Tibial artery (tissue), 4 donors: ENCODE data around the gene NOS2.

Source experiments
- DNase-seq, 2 donors: peaks; one replicate each; pipeline ENCODE4 v3.0.0-alpha.2; 2019
- H3K27ac ChIP-seq, 2 donors: fragments of 200-600 bp; sonication (generic) in 1 of 2; 1 replicate in 1 of 2; 2 replicates in 1 of 2; pipeline ENCODE4 v1.5.1; 2018 to 2019; ENCODE audit warnings: mild to moderate bottlenecking in 1 of 2
- H3K27me3 ChIP-seq, 2 donors: fragments of 200-600 bp; sonication (generic) in 1 of 2; one replicate each; pipeline versions ENCODE4 v1.5.1 to v1.6.0; 2016 to 2019
- H3K36me3 ChIP-seq, 3 donors: fragments of 200-600 bp; sonication (generic) in 2 of 3; one replicate each; pipeline ENCODE4 v1.5.1; 2016 to 2019; ENCODE audit warnings: mild to moderate bottlenecking in 2 of 3
- H3K4me1 ChIP-seq, 4 donors: fragments of 200-600 bp; sonication (generic) in 2 of 4; 1 replicate in 3 of 4; 2 replicates in 1 of 4; pipeline ENCODE4 v1.5.1; 2016 to 2019
- H3K4me3 ChIP-seq, 2 donors: fragments of 200-600 bp; sonication (generic) in 1 of 2; 1 replicate in 1 of 2; 2 replicates in 1 of 2; pipeline ENCODE4 v1.5.1; 2018 to 2019; ENCODE audit warnings: mild to moderate bottlenecking in 2 of 2
- H3K9me3 ChIP-seq, 3 donors: fragments of 200-600 bp; sonication (generic) in 1 of 3; one replicate each; pipeline ENCODE4 v1.5.1; 2016 to 2019
- intact Hi-C: fragments of 100-400 bp; cut with DNase I; formaldehyde crosslinking; loops from one replicate; pipeline ENCODE4 v1.15.0; 2023; ENCODE audit warnings: low total_unique reads
- TF ChIP-seq, protein P1 (sequence below), 2 experiments: fragments of 200-600 bp in 1 of 2; fragments of 450-650 bp in 1 of 2; IDR thresholded peaks; one replicate each; pipeline ENCODE4 v1.5.1; 2017 to 2019; ENCODE audit warnings: antibody characterized with exemption in 2 of 2, mild to moderate bottlenecking in 1 of 2, moderate library complexity in 1 of 2

The NOS2 gene

DNA sequence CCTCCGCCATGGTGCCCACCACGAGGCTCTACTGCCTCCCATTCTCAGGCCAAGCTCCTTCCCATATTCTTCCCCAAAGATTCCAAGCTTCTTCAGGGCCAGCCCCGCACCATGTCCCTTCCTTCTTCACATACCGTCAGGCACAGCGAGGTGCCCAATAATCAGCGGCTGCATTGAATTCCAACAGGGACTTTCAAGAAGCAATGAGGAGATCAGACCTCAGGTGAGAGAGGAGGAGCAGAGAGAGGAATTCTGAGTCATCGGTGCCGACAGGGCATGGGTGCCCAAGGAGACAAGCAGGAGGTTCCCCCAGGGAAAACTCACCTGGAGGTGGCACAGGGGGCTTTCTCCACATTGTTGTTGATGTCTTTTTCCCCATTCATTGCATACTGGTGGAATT, 2.0 kb downstream of the NOS2 start:
- DNase-seq, result no peak
- TF ChIP-seq, protein P1, sequence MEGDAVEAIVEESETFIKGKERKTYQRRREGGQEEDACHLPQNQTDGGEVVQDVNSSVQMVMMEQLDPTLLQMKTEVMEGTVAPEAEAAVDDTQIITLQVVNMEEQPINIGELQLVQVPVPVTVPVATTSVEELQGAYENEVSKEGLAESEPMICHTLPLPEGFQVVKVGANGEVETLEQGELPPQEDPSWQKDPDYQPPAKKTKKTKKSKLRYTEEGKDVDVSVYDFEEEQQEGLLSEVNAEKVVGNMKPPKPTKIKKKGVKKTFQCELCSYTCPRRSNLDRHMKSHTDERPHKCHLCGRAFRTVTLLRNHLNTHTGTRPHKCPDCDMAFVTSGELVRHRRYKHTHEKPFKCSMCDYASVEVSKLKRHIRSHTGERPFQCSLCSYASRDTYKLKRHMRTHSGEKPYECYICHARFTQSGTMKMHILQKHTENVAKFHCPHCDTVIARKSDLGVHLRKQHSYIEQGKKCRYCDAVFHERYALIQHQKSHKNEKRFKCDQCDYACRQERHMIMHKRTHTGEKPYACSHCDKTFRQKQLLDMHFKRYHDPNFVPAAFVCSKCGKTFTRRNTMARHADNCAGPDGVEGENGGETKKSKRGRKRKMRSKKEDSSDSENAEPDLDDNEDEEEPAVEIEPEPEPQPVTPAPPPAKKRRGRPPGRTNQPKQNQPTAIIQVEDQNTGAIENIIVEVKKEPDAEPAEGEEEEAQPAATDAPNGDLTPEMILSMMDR (IDR thresholded peaks at IDR 0.05), result no peak
- Histone ChIP-seq H3K9me3 (no peaks in the 10 kb centered on the region), H3K27ac (no peak overlapping the region), H3K4me3 (no peak overlapping the region), H3K36me3 (no peaks in the 10 kb centered on the region), H3K27me3 (peaks cover 0 to 9% of the 10 kb centered on the region in 2 donors), H3K4me1 (peaks cover 0 to 7% (median 6%) of the 10 kb centered on the region in 4 donors)
- intact Hi-C loops, result no loop called here

DNA sequence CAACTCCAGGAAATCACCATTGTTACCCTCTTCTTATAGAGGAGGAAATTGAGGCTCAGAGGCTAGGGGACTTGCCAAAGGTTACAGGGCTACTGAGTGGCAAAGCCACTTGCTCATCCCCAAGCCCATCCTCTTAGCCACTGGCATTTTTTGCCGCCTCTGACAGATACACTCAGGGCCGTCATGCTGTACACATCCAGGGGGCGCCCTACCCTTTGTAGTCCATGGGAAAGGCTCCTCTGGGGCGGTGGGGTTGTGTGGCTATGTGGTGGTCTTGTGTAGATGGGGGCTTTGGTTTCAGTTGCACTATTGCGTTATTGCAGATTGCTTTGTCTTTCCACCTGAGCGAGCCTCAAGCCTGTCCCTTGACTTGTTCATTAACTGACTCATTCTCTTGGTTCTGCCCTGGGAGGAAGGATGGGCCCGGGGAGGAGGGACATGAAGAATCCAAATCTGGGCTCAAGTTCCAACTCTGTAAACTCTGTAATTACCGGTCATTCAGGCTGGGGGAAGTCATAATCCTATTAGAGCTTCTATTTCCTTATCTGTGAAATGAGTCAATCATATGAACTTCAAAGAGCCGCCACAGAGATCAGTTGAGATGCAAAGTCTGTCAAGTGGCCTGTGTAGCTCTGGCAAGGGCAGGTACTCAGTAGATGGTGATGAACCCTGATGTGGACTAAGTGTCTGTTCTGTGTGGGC, 2.8 kb downstream of the NOS2 start:
- H3K36me3 ChIP-seq, result no peaks in the 10 kb centered on the region
- no peak for DNase-seq
- H3K27me3 ChIP-seq, result peaks cover 0 to 17% of the 10 kb centered on the region in 2 donors
- H3K9me3 ChIP-seq, result no peaks in the 10 kb centered on the region
- no peak overlapping the region for H3K4me3 ChIP-seq
- peaks cover 0 to 13% (median 12%) of the 10 kb centered on the region in 4 donors for H3K4me1 ChIP-seq
- TF ChIP-seq, protein P1 (IDR thresholded peaks at IDR 0.05), result no peak
- intact Hi-C loops, result no loop called here
- no peak overlapping the region for H3K27ac ChIP-seq

DNA sequence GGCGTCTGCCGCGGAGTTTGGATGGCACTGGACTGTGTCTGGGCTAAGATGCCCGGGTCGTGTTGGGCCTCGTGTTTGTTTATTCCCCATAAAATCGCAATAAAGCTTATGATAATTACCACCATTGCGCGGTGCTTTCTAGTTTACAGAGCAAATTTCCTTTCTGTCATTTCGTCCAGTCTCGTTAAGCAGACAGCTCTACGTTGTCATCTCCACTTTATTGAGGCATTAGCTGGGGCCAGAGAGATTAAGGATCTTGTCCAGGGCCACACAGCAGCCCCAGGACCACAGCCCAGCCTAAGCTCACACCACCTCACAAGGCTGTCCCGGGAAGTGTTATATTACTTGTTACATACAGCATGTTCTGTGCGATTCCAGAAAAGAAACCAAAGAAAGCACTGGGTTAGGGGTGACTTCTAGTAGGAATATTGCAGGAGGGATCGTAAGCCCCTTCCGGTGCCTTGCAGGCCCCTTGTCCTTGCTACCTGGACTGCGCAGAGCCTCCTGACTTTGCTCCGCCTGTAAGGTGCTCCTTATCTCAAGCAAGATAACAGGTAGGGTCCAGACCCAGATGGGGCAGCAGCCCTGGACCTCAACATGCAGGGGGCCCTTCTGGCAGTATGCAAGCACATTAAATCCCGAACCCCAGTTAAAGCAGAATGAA, 6.3 kb downstream of the NOS2 start:
- intact Hi-C loops, result no loop called here

DNA sequence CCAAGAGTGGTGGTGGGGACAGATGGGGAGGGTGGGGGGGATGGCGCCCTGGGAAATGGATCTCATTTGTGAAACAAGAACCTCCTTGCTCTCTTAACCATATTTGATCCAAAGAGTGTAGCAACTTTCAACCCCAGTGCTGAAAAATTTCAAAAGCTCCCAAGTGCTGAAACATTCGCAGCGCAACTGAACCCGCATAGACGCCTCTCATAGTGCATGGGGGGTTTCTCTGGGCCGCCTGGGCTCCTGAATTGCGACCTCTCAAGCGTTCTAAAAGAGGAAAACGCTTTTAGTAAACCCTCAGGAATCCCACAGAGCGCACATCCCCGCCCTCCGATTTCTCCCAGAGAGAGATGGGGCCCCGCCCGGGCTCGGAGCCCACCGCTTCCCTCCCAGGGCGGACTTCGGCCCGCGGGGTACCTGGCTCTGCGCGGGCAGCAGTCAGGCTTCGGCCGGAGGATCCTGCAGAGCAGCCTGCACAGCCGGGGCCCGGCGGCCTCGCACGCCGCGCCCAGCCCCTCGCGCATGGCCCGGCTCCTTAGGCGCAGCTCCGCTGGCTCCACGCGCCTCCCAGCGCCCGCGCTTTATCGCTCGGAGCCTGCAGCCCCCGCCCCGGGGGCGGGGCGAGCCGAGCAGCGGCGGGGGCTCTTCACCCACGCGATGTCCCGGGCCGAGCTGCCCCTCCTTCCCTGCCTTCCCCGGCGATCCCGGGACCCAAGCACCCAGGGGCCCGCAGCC, 7.0 kb downstream of the NOS2 start:
- intact Hi-C loops, result no loop called here
- TF ChIP-seq, protein P1 (IDR thresholded peaks at IDR 0.05), result no peak
- Histone ChIP-seq H3K36me3 (no peaks in the 10 kb centered on the region), H3K9me3 (no peaks in the 10 kb centered on the region), H3K27me3 (peaks cover 0 to 22% of the 10 kb centered on the region in 2 donors), H3K27ac (no peak overlapping the region), H3K4me3 (peak overlapping the region; percentile 25 to 46), H3K4me1 (peaks cover 0 to 13% (median 12%) of the 10 kb centered on the region in 4 donors)
- DNase-seq, result no peak

More for the DNA sequence above, 6.3 kb downstream of the NOS2 start:
- peak overlapping the region; percentile 25 to 46 for H3K4me3 ChIP-seq
- DNase-seq, result no peak
- TF ChIP-seq, protein P1 (IDR thresholded peaks at IDR 0.05), result no peak
- H3K4me1 ChIP-seq, result peaks cover 0 to 13% (median 12%) of the 10 kb centered on the region in 4 donors
- no peak overlapping the region for H3K27ac ChIP-seq
- no peaks in the 10 kb centered on the region for H3K36me3 ChIP-seq
- H3K27me3 ChIP-seq, result peaks cover 0 to 22% of the 10 kb centered on the region in 2 donors
- no peaks in the 10 kb centered on the region for H3K9me3 ChIP-seq

DNA sequence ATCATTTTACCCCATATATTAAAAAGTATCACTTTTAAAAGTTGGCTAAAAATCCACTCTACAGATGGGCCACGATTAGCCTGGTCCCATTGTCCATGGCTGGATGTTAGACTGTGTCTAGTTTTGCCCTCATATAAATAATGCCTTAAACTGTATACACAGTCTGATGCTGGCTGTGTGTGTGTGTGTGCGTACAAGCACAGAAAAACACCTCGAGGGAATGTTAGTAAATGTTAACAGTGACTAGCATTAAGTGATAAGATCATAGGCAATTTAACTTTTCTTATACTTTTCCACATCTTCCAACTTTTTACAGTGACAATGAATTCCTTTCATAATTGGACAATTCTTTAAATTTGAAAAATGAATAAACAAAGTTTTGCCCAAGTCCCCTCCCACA, 8.2 kb downstream of the NOS2 start:
- no peaks in the 10 kb centered on the region for H3K36me3 ChIP-seq
- DNase-seq, result no peak
- peaks cover 0 to 13% (median 12%) of the 10 kb centered on the region in 4 donors for H3K4me1 ChIP-seq
- intact Hi-C loops, result no loop called here
- no peak overlapping the region for H3K27ac ChIP-seq
- no peaks in the 10 kb centered on the region for H3K9me3 ChIP-seq
- TF ChIP-seq, protein P1 (IDR thresholded peaks at IDR 0.05), result no peak
- H3K27me3 ChIP-seq, result peaks cover 0 to 22% of the 10 kb centered on the region in 2 donors
- H3K4me3 ChIP-seq, result no peak overlapping the region
